NT2/D1 (cell line): ENCODE data around the gene MAX.

Source experiments
- SUZ12 ChIP-seq: IDR thresholded peaks from 2 replicates; pipeline ENCODE4 v1.6.1; 2011; ENCODE audit not compliant: insufficient read length, insufficient read depth; ENCODE audit errors: extremely low read depth
- YY1 ChIP-seq: IDR thresholded peaks from 2 replicates; pipeline ENCODE4 v1.6.1; 2011; ENCODE audit not compliant: insufficient read length, insufficient read depth
- ZNF274 ChIP-seq: IDR thresholded peaks from 2 replicates; pipeline ENCODE4 v1.6.1; 2011; ENCODE audit warnings: mild to moderate bottlenecking, low read depth, low read length

- TF ChIP-seq ZNF274 (no peak), YY1 (no peak), SUZ12 (no peak)
Observed at GRCh38 chr14:65107200-65107599, 4.9 kb upstream of the MAX start.
